D721Med (cell line): Measurements from ENCODE around the gene DBF4.
"Not testable (repeated sequence)": the region's sequence is repeated elsewhere in the genome, so short reads cannot be mapped to it uniquely, and the experiment has no call there.

ENCODE experiments used
- DNase-seq: peaks from one replicate; pipeline ENCODE4 v3.0.0; 2011; ENCODE audit warnings: low spot score; ENCODE audit not compliant: insufficient read length
- FAIRE-seq: peaks from 2 replicates; lab custom pipeline; 2011; peaks lifted over from hg19 to GRCh38; lab: Jason Lieb, UNC
- CTCF ChIP-seq: IDR thresholded peaks from 2 replicates; pipeline ENCODE4 v1.5.1; 2012; ENCODE audit warnings: mild to moderate bottlenecking, control low read depth; ENCODE audit not compliant: insufficient read depth; ENCODE audit errors: missing control alignments

DBF4 gene

GRCh38 chr7:87853237-87853864 lies 22.9 kb upstream of the DBF4 start:
- no peak for TF ChIP-seq CTCF
- DNase-seq (no peak), FAIRE-seq (no peak)

DNA sequence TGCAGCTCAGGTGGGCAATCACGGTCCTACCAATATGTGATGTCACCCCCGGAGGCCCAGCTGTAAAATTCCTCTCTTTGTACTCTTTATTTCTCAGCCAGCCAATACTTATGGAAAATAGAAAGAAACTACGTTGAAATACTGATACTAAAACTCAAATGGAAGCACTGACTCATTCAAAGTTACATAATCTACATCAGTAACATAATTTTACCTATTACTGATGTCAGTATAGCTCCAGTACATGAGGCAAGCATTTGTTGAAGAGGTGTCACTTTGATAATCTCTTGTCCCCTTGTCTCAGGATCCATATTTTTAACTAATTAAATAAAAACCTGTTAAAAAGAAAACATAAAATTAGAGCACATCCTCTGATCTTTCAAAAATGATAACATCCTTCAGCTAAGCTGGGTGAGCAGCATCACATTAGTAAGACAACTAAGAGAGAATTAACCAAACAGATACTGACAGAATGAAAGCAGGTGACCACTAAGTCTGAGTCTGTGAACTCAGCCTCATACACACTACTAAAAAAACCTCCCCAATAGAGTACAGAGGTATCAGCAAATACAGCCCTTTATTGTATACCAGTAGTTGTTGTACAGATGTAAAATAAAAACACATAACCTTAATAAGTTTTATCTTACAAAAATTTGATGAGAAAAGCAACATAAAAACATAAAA lies 17.7 kb upstream of the DBF4 start:
- no peak for TF ChIP-seq CTCF
- FAIRE-seq (no peak), DNase-seq (no peak)

DNA sequence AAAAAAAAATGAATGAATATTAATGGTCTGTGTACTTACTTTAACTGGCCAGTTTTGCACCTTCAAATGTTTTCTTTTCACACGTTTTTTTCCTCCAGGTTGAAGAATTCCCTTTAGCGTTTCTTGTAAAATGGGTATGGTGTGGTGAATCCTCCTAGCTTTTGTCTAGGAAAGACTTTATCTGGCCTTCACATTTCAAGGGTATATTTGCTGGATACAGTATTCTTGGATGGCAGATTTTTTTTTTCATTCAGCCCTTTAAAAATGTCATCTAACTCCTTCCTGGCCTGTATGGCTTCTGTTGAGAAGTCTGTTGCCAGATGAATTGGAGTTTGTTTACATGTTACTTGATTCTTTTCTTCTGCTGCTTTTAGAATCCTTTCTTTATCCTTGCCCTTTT lies 10.2 kb upstream of the DBF4 start:
- DNase-seq (no peak), FAIRE-seq (no peak)
- no peak for TF ChIP-seq CTCF

- not testable (repeated sequence) for FAIRE-seq, DNase-seq
Measured at GRCh38 chr7:87866533-87866932, 9.8 kb upstream of the DBF4 start.

GRCh38 chr7:87870471-87870870 lies 5.8 kb upstream of the DBF4 start:
- DNase-seq (no peak), FAIRE-seq (no peak)
- no peak for TF ChIP-seq CTCF

- FAIRE-seq, result no peak
- TF ChIP-seq CTCF, result no peak
- DNase-seq, result no peak
Measured at GRCh38 chr7:87872346-87872745, 3.9 kb upstream of the DBF4 start.

DNA sequence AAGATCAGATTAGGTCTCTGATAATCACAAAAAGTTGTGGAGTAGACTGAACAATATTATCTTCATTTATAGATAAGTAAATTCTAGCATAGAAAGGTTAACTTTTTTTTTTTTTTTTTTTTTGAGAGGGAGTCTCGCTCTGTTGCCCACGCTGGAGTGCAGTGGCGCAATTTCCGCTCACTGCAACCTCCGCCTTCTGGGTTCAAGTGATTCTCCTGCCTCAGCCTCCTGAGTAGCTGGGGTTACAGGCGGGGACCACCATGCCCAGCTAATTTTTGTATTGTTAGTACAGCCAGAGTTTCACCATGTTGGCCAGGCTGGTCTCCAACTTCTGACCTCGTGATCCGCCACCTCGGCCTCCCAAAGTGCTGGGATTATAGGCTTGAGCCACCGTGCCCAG lies 3.0 kb upstream of the DBF4 start:
- not testable (repeated sequence) for FAIRE-seq, DNase-seq

DNA sequence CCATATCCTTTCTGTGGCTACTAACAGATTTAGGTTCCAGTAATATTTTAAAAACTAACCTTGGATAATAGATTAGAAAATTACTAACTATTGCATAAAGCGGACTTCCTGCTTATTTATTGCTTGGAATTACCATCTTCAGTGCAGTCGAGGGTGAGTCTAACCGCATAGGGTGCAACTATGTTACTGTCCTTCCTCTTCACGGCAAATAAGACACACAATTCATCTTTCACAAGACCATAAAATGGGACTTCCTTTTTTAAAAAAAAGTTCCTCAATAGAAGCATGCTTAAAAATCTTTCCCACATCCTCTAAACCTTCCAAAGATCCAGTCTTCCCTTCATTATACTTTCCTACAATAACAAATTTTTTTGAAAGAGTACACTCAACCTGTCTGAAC lies 2.2 kb upstream of the DBF4 start:
- DNase-seq (no peak), FAIRE-seq (no peak)
- TF ChIP-seq CTCF, result no peak
